K562 (cell line): ENCODE results near the gene CDKN2AIPNL. TPM values are rescaled to one million over a fixed set of nuclear protein-coding genes. Genes with fewer than 3 reads are reported as not detected.

Source experiments
- ATF3 ChIP-seq, 2 experiments: fragments of 450-650 bp in 1 of 2; sonication (generic) in 1 of 2; formaldehyde crosslinking in 1 of 2; IDR thresholded peaks in 1 of 2; conservative IDR thresholded peaks in 1 of 2; 2 replicates each; pipeline versions ENCODE4 v1.6.1 to v1.8.1; 2016 to 2023; ENCODE audit warnings: mild to moderate bottlenecking in 2 of 2, moderate library complexity in 2 of 2, inconsistent platforms in 1 of 2, missing genetic modification reagents in 1 of 2
- ATF4 ChIP-seq: fragments of 450-650 bp; formaldehyde crosslinking; IDR thresholded peaks from 2 replicates; pipeline ENCODE4 v1.4.0; 2022; ENCODE audit warnings: mild to moderate bottlenecking, moderate library complexity
- ATF7 ChIP-seq: fragments of 450-650 bp; IDR thresholded peaks from 2 replicates; pipeline ENCODE4 v1.7.1; 2014; ENCODE audit warnings: mild to moderate bottlenecking, moderate library complexity
- C11orf30 ChIP-seq: fragments of 450-650 bp; IDR thresholded peaks from 2 replicates; pipeline ENCODE4 v1.6.1; 2016; ENCODE audit warnings: low read depth, mild to moderate bottlenecking
- CREB1 ChIP-seq, 2 experiments: sonication (generic) in 1 of 2; formaldehyde crosslinking in 1 of 2; IDR thresholded peaks; 2 replicates each; pipeline versions ENCODE4 v1.6.1 to v1.8.0; 2012 to 2022; ENCODE audit warnings: inconsistent platforms in 1 of 2, mild to moderate bottlenecking in 1 of 2, missing genetic modification reagents in 1 of 2, moderate library complexity in 1 of 2
- FOXM1 ChIP-seq, 2 experiments: fragments of 450-650 bp in 1 of 2; sonication (generic) in 1 of 2; formaldehyde crosslinking in 1 of 2; IDR thresholded peaks; 2 replicates each; pipeline versions ENCODE4 v1.6.1 to v1.9.0; 2017 to 2022; ENCODE audit warnings: low read depth in 2 of 2, mild to moderate bottlenecking in 2 of 2, missing genetic modification reagents in 1 of 2, moderate library complexity in 1 of 2
- GATAD2B ChIP-seq: fragments of 450-650 bp; IDR thresholded peaks from 2 replicates; pipeline ENCODE4 v1.6.1; 2017; ENCODE audit warnings: mild to moderate bottlenecking, borderline replicate concordance
- STAG1 ChIP-seq: sonication (generic); formaldehyde crosslinking; IDR thresholded peaks from 2 replicates; pipeline ENCODE4 v1.5.0; 2020; ENCODE audit warnings: missing genetic modification reagents, borderline replicate concordance
- TCF7L2 ChIP-seq: fragments of 150-350 bp; IDR thresholded peaks from 2 replicates; pipeline ENCODE4 v1.6.1; 2016; ENCODE audit warnings: low read depth, mild to moderate bottlenecking, low read length, moderate library complexity
- TOE1 ChIP-seq, 2 experiments: fragments of 450-650 bp in 1 of 2; sonication (generic) in 1 of 2; formaldehyde crosslinking in 1 of 2; IDR thresholded peaks; 2 replicates each; pipeline versions ENCODE4 v1.7.1 to v1.8.0; 2016 to 2022; ENCODE audit warnings: borderline replicate concordance in 2 of 2, mild to moderate bottlenecking in 2 of 2, antibody characterized with exemption in 1 of 2, inconsistent platforms in 1 of 2, low read depth in 1 of 2, missing genetic modification reagents in 1 of 2, moderate library complexity in 1 of 2
- USF2 ChIP-seq: sonication (generic); formaldehyde crosslinking; IDR thresholded peaks from 2 replicates; pipeline ENCODE4 v1.5.0; 2020; ENCODE audit warnings: missing genetic modification reagents
- ZHX1 ChIP-seq: fragments of 150-350 bp; conservative IDR thresholded peaks from 2 replicates; pipeline ENCODE4 v1.6.1; 2014; ENCODE audit warnings: low read length
- ZNF584 ChIP-seq: fragments of 200-800 bp; sonication (Bioruptor generic); IDR thresholded peaks from 2 replicates; pipeline ENCODE4 v1.6.1; 2016; ENCODE audit warnings: low read depth, mild to moderate bottlenecking, missing genetic modification characterization, missing compliant biosample characterization
- ZNF696 ChIP-seq: fragments of 250-450 bp; sonication (Bioruptor Pico); conservative IDR thresholded peaks from 2 replicates; pipeline ENCODE4 v1.4.0; 2020; ENCODE audit warnings: mild to moderate bottlenecking, moderate library complexity
- polyA plus RNA-seq, 8 experiments: library from polyadenylated mRNA; depleted of rRNA in 4 of 8; stranded (reverse) in 5 of 8; unstranded in 3 of 8; fragments of >200 nt; fragmentation: Nextera tagmentation in 2 of 8; fragmentation: Illumina TruSeq in 1 of 8; extraction: Ambion mirVana in 2 of 8; extraction: Trizol in 1 of 8; gene quantifications; 2 replicates each; pipeline versions ENCODE4 v1.2.1 to v1.2.3, GENCODE V29; 2011 to 2014; ENCODE audit warnings: inconsistent platforms in 1 of 8, missing spikeins in 1 of 8
- total RNA-seq, 7 experiments: library from RNA; depleted of rRNA in 6 of 7; stranded (reverse); fragments of >200 nt in 6 of 7; fragmentation: Illumina TruSeq in 2 of 7; extraction: Trizol in 2 of 7; gene quantifications; 2 replicates each; pipeline versions ENCODE4 v1.2.1 to v1.2.3, GENCODE V29; 2011 to 2021; ENCODE audit warnings: low replicate concordance in 1 of 7

CDKN2AIPNL gene
- total and polyA plus RNA-seq, 9 of the 15 experiments (the other 6 are each of a cell fraction or from before 2014, with no cell fraction given): 19.9 to 46.9 (median 42.2) TPM

GRCh38 chr5:134370871-134371833 lies 40.5 kb downstream of the CDKN2AIPNL start, which contains the start of gene UBE2B (continued):
- peak; percentile 96 for TF ChIP-seq ATF3 (IDR thresholded peaks at IDR 0.05)
- peak; percentile 25; the same call in 1 of the 2 replicates for TF ChIP-seq ATF3 (CRISPR knock-in tag; conservative IDR thresholded peaks at IDR 0.05)
- peak; percentile 58; the same call in 1 of the 2 replicates for TF ChIP-seq ZNF584
- TF ChIP-seq FOXM1 (IDR thresholded peaks at IDR 0.05; ENCODE audit: low read depth): peak; percentile 87
- no peak; the same call in 1 of the 2 replicates for TF ChIP-seq FOXM1 (CRISPR knock-in tag; IDR thresholded peaks at IDR 0.05; ENCODE audit: low read depth)
- no peak for TF ChIP-seq STAG1 (CRISPR knock-in tag)
- TF ChIP-seq USF2 (CRISPR knock-in tag): peak; percentile 99
- 0 out of 2 replicates have a peak, but pooled peaks have one; percentile 15 for TF ChIP-seq GATAD2B
- TF ChIP-seq ZNF696 (CRISPR knock-in tag): no peak
- peak; percentile 100 for TF ChIP-seq ATF7
- peak; percentile 100 for TF ChIP-seq TOE1 (IDR thresholded peaks at IDR 0.05; ENCODE audit: borderline replicate concordance)
- no peak for TF ChIP-seq TOE1 (CRISPR knock-in tag; IDR thresholded peaks at IDR 0.05; ENCODE audit: borderline replicate concordance, low read depth)
- peak; percentile 94 for TF ChIP-seq TCF7L2
- peak; percentile 70 for TF ChIP-seq C11orf30
- TF ChIP-seq ZHX1: no peak
- peak; percentile 83 for TF ChIP-seq CREB1 (IDR thresholded peaks at IDR 0.05)
- TF ChIP-seq CREB1 (CRISPR knock-in tag; IDR thresholded peaks at IDR 0.05): peak; percentile 89
- 0 out of 2 replicates have a peak, but pooled peaks have one; percentile 28 for TF ChIP-seq ATF4
